GM18909 (cell line): ENCODE data around the gene ARHGAP40.
A peak's percentile ranks its signal among the peaks of the same experiment; 100 is the strongest.

Experiments
- ATAC-seq: cut with Tn5 transposase; IDR thresholded peaks from one replicate; pipeline ENCODE4 v1.9.1; 2021; ENCODE audit warnings: mild to moderate bottlenecking; ENCODE audit not compliant: unreplicated experiment, poor library complexity

Gene ARHGAP40

GRCh38 chr20:38616457-38616856 is 14.8 kb downstream of the ARHGAP40 start:
- no peak for ATAC-seq

DNA sequence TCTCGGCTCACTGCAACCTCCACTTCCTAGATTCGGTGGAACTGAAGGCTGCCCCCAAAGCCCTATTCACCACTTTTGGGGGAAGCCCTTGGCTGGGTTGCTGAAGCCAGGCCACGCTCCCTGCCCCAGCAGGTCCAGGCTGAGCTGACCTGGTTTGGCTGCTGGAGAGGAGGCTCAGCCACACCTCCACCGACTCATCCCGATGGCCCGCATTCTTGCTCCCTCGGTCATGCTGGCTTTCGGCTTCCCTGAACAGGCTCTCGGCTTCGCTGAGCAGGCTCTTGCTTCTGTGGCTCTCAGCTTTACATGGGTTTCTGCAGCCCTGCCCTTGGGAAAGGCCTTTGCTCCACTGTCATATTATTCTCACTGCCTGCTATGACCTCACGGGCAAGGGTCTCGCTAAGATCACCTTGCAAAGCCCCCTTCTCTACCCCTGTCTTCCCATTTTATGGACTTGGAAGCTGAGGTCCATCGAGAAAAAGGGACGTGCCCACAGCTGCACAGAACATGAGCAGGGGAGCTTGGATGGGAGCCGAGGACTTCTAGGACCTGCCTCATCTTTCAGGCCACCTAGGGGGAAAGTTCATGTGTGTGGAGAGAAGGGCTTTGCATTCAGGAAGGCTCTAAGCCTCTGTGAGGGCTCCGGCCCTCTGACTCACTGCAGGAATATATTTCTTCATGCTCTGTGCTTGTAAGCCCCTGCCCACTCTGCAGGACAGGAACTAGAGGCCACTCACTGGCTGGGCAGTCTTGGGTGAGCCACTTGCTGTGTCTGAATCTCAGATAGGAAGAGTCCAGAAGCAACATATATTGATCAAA is 15.6 kb downstream of the ARHGAP40 start:
- no peak for ATAC-seq

DNA sequence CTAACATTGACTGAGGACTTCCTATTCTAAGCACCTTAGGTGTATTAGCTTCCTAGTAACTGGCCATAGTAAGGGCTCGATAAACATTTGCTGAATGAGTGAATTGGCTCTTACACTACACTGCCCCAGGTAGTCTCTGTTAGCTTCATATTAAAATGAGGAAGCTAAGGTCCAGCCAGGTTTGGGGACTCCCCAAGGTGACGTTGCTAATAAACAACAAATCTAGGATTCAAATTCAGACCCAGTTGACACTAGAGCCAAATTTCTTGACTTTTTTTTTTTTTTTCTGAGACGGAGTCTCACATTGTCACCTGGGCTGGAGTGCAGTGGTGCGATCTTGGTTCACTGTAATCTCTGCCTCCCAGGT is 16.2 kb downstream of the ARHGAP40 start:
- ATAC-seq: no peak

DNA sequence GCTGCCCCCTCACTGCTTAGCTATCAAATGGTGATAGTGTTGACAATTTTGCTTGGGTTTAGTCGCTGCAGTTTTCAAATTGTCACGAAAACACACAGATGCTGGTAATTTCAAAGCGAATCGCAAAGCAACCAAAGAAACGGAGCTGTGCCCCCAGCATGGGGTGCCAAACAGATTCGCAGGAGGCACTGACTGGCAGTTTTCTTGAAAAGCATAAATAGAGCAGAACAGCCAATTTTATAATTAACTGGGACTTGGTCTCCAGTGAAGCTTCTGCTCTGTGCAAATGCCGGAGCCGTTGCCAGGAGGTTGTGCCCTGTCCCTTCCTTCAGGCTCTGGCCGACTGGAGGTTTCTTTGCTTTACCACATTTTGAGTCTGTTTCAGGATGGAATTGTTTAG is 18.8 kb downstream of the ARHGAP40 start:
- no peak for ATAC-seq

DNA sequence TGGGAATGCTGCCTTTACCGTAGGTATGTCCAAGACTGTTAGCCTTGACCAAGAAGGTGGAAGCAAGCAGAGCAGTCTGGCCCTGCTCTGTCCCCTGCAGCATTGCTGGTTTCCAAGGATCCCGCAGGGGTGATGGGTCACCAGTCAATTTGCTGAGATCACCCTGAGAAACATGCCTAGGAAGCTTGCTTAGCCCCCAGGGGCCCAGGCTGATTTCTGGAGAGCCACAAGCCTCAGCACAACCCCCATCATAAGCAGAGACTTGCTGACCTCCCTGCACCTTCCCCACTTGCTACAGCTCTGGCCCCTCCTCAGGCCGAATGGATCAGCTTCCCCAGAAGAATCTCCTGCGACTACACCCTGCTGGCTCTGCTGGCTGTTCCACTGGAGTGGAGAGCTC is 21.5 kb downstream of the ARHGAP40 start:
- ATAC-seq: no peak

GRCh38 chr20:38624084-38624483 is 22.5 kb downstream of the ARHGAP40 start:
- ATAC-seq: no peak

DNA sequence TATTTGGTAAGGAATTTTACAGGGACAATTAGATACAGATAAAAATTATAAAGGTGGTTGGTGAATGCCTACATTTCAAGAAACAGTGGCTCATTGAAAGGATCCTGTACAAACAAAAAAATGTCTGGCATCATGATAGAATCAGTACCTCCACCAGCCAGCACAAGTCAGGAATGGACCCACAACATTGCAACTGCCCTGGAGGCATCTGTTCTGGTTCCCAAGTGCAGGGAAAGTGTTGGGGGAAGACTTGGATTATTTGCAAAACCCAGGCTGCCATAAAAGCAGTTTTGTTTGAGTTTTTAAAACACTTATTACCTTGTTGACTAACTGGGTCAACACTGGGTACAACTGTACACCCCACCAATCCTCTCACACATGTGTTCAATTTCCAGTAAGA is 24.3 kb downstream of the ARHGAP40 start:
- no peak for ATAC-seq

GRCh38 chr20:38626921-38627659 is 25.5 kb downstream of the ARHGAP40 start:
- ATAC-seq: no peak

- ATAC-seq: no peak
Measured at GRCh38 chr20:38628580-38629470, 27.2 kb downstream of the ARHGAP40 start.

DNA sequence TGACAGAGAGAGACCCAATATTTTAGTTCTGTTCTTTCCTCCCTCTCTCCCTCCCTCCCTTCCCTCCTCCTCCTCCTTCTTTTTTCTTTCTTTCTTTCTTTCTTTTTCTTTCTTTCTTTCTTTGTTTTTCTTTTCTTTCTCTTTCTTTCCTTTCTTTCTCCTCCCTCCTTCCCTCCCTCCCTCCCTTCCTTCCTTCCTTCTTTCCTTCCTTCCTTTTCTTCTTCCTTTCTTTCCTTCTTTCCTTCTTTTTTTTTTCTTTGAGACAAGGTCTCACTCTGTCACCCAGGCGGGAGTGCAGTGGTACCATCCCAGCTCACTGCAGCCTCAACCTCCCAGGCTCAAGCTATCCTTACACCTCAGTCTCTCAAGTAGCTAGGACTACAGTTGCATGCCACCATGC is 28.4 kb downstream of the ARHGAP40 start:
- no peak for ATAC-seq

- ATAC-seq: no peak
Measured at GRCh38 chr20:38630727-38631126, 29.1 kb downstream of the ARHGAP40 start.

GRCh38 chr20:38631155-38632022 is 29.8 kb downstream of the ARHGAP40 start:
- ATAC-seq: no peak

DNA sequence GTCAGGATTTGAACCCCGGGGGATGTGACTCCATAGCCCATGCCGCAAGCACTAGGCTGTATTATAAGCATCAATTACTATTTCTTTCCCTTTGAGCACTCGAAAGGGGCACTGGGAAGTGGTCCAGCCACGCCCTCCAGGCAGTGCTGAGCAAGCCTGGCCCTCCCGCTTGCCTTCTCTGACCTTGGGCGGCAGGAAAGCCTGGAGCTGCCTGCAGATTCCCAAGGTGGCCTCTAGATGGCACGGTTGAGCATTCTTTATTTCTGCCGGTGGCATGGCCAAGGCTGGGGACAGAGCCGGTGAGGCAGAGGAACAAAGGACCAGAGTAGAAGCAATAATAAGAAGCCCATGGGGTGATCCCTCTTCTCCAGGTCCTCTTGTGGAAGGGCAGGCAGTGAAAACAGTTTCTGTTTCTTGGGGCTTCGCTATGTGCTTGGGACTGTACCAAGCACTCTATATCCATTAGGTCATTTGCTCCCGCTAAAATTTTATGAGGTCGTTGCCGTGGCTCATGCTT is 32.0 kb downstream of the ARHGAP40 start:
- ATAC-seq: no peak

DNA sequence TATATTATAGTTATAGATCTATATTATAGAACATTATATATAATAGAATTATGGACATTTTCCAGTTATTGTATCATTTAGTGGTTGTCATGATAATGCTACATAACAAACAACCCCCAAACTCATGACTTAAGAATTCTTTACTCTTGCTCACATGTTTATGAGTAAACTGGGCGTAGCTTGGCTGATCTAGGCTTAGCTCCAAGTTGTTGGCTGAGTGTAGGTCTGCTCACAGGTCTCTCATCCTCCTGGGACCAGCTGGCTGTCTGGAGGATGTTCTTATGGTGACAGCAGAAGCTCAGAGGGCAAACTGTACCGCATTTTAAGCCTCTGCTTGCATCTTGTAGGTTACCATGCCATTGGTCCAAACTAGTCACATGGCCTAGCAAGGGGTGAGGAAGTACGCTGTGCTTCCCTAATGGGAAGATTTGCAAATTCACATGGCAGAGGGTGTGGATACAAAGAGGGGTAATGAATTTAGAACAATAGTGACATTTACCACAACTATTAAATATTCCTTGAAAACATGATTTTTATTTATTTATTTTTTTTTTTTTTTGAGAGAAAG is 34.2 kb downstream of the ARHGAP40 start:
- no peak for ATAC-seq

GRCh38 chr20:38640521-38640920 is 38.9 kb downstream of the ARHGAP40 start:
- ATAC-seq: no peak

GRCh38 chr20:38642498-38642897 is 40.9 kb downstream of the ARHGAP40 start:
- ATAC-seq: no peak

DNA sequence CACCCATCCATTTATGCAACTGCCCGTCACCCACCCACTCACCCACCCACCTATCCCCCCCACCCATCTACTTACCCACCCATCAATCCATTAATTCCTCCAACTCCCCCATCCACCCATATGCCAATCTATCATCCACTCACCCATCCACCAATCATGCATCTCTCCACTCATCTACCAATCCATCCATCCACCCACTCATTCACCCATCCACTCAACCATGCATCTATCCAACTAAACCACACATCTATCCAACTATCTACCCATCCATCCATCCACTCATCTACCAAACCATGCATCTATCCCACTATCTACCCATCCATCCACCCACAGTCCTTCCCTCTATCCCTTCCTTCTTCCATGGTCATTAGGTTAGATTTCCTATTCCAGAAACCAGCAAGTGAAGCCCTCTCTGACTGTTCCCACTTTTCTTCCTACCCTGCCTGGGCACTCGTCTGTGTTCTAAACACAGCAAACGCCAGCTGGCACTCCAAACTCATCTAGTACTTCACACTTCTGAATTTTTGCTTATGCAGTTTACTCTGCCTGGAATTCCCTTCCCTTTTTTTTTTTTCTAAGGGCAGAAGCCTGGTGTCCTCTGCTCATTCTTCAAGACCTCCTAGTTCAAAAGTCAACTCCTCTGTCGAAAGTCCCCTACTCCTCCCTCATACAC is 43.1 kb downstream of the ARHGAP40 start:
- no peak for ATAC-seq

DNA sequence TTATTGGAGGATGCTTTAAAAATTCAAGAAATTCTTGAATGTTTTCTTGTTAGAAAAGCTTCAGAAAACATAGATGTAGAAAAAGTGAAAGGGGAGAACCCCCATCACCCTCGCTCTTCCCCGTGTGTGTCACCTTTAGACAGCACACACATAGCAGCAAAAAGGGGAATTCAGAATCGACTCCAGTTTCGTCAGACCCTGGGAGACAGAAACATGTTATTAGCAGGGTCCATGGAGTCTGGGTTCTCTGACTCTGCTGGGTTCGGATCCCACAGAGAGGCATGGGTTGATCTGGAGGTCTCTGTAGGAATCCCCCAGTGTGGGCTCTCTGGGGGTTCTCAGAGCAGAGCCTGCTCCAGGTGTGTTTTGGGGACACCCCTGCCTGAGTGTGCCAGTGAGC is 43.7 kb downstream of the ARHGAP40 start:
- ATAC-seq: peak; percentile 24
